WTC11 (cell line): ENCODE data around the gene OR10C1. TPM values are rescaled to one million over a fixed set of nuclear protein-coding genes. Genes with fewer than 3 reads are reported as not detected.

ENCODE experiments used
- ATAC-seq: fragments of 200-7000 bp; cut with Tn5 transposase; 2 replicates; pipeline ENCODE4 v1.10.0; 2021; ENCODE audit warnings: mild to moderate bottlenecking, moderate library complexity
- CTCF ChIA-PET: fragments of 300-600 bp; sonication (Branson Sonifier 250); formaldehyde crosslinking; loops from one replicate; lab custom pipeline; 2021; ENCODE audit warnings: antibody characterized with exemption; lab: Charles Lee
- POLR2A ChIA-PET: fragments of 350-600 bp; sonication (Branson Sonifier 250); formaldehyde crosslinking; loops from one replicate; lab custom pipeline; 2021; ENCODE audit warnings: antibody characterized with exemption; lab: Charles Lee
- DNase-seq: peaks from one replicate; pipeline ENCODE4 v3.0.0; 2021; ENCODE audit warnings: low spot score
- H3K27ac Mint-ChIP-seq: 2 replicates; pipeline ENCODE4 v1.8.0; 2021; ENCODE audit warnings: mixed read lengths
- H3K27me3 Mint-ChIP-seq: 2 replicates; pipeline ENCODE4 v1.8.0; 2021; ENCODE audit warnings: low read depth, mild to moderate bottlenecking, moderate library complexity, mixed read lengths
- H3K36me3 Mint-ChIP-seq: 2 replicates; pipeline ENCODE4 v1.8.0; 2021; ENCODE audit warnings: mixed read lengths
- H3K4me1 Mint-ChIP-seq: 2 replicates; pipeline ENCODE4 v1.8.0; 2022; ENCODE audit warnings: mixed read lengths
- H3K4me3 Mint-ChIP-seq: 2 replicates; pipeline ENCODE4 v1.8.0; 2021; ENCODE audit warnings: mild to moderate bottlenecking, moderate library complexity, mixed read lengths
- H3K9me3 Mint-ChIP-seq: 2 replicates; pipeline ENCODE4 v1.8.0; 2021; ENCODE audit warnings: mixed read lengths
- ATF1 ChIP-seq: sonication (generic); formaldehyde crosslinking; IDR thresholded peaks from 2 replicates; pipeline ENCODE4 v1.8.1; 2023; ENCODE audit warnings: mild to moderate bottlenecking, moderate library complexity, missing genetic modification reagents
- ATF3 ChIP-seq: sonication (generic); formaldehyde crosslinking; conservative IDR thresholded peaks from 2 replicates; pipeline ENCODE4 v1.8.1; 2022; ENCODE audit warnings: mild to moderate bottlenecking, missing genetic modification reagents
- CREM ChIP-seq: sonication (generic); formaldehyde crosslinking; IDR thresholded peaks from 2 replicates; pipeline ENCODE4 v1.8.1; 2022; ENCODE audit warnings: mild to moderate bottlenecking, missing genetic modification reagents, moderate library complexity
- E2F4 ChIP-seq: sonication (generic); formaldehyde crosslinking; IDR thresholded peaks from 2 replicates; pipeline ENCODE4 v1.8.1; 2022; ENCODE audit warnings: low read depth, mild to moderate bottlenecking, moderate library complexity, missing genetic modification reagents, borderline replicate concordance
- ESRRA ChIP-seq: sonication (generic); formaldehyde crosslinking; IDR thresholded peaks from 2 replicates; pipeline ENCODE4 v1.8.1; 2022; ENCODE audit warnings: mild to moderate bottlenecking, missing genetic modification reagents, borderline replicate concordance
- FOXJ3 ChIP-seq: sonication (generic); formaldehyde crosslinking; IDR thresholded peaks from 2 replicates; pipeline ENCODE4 v1.9.0; 2021; ENCODE audit warnings: missing genetic modification reagents, mild to moderate bottlenecking, borderline replicate concordance
- HMGXB4 ChIP-seq: sonication (generic); formaldehyde crosslinking; IDR thresholded peaks from 2 replicates; pipeline ENCODE4 v1.8.1; 2023; ENCODE audit warnings: mild to moderate bottlenecking, moderate library complexity, missing genetic modification reagents
- IRF2 ChIP-seq: sonication (generic); formaldehyde crosslinking; IDR thresholded peaks from 2 replicates; pipeline ENCODE4 v1.8.0; 2022; ENCODE audit warnings: low read depth, missing genetic modification reagents, borderline replicate concordance
- JAZF1 ChIP-seq: fragments of 250-450 bp; sonication (Bioruptor Pico); IDR thresholded peaks from 2 replicates; pipeline ENCODE4 v1.9.0; 2021; ENCODE audit warnings: moderate library complexity, mild to moderate bottlenecking, inconsistent platforms
- KAT7 ChIP-seq: sonication (generic); formaldehyde crosslinking; IDR thresholded peaks from 2 replicates; pipeline ENCODE4 v1.8.1; 2023; ENCODE audit warnings: missing genetic modification reagents, mild to moderate bottlenecking, borderline replicate concordance
- MXD4 ChIP-seq: fragments of 250-450 bp; sonication (Bioruptor Pico); IDR thresholded peaks from 2 replicates; pipeline ENCODE4 v1.8.0; 2021; ENCODE audit warnings: mild to moderate bottlenecking, moderate library complexity, borderline replicate concordance
- MYBL2 ChIP-seq: sonication (generic); formaldehyde crosslinking; IDR thresholded peaks from 2 replicates; pipeline ENCODE4 v1.8.1; 2023; ENCODE audit warnings: mild to moderate bottlenecking, moderate library complexity, missing genetic modification reagents
- NFYB ChIP-seq: sonication (generic); formaldehyde crosslinking; conservative IDR thresholded peaks from 2 replicates; pipeline ENCODE4 v1.8.0; 2022; ENCODE audit warnings: low read depth, missing genetic modification reagents
- PRDM15 ChIP-seq: sonication (generic); formaldehyde crosslinking; IDR thresholded peaks from 2 replicates; pipeline ENCODE4 v1.8.0; 2022; ENCODE audit warnings: missing genetic modification reagents
- RELA ChIP-seq: sonication (generic); formaldehyde crosslinking; IDR thresholded peaks from 2 replicates; pipeline ENCODE4 v1.8.1; 2022; ENCODE audit warnings: missing genetic modification reagents, mild to moderate bottlenecking, borderline replicate concordance
- SMAD3 ChIP-seq: sonication (generic); formaldehyde crosslinking; IDR thresholded peaks from 2 replicates; pipeline ENCODE4 v1.8.0; 2022; ENCODE audit warnings: missing genetic modification reagents, mild to moderate bottlenecking, borderline replicate concordance
- SMAD4 ChIP-seq: sonication (generic); formaldehyde crosslinking; IDR thresholded peaks from 2 replicates; pipeline ENCODE4 v1.8.0; 2022; ENCODE audit warnings: mild to moderate bottlenecking, missing genetic modification reagents
- SOX15 ChIP-seq: fragments of 250-450 bp; sonication (Bioruptor Pico); IDR thresholded peaks from 2 replicates; pipeline ENCODE4 v1.9.0; 2021; ENCODE audit warnings: mild to moderate bottlenecking
- USF2 ChIP-seq: sonication (generic); formaldehyde crosslinking; IDR thresholded peaks from 2 replicates; pipeline ENCODE4 v1.8.1; 2023; ENCODE audit warnings: mild to moderate bottlenecking, missing genetic modification reagents, moderate library complexity
- ZBTB43 ChIP-seq: sonication (generic); formaldehyde crosslinking; IDR thresholded peaks from 2 replicates; pipeline ENCODE4 v1.8.1; 2023; ENCODE audit warnings: mild to moderate bottlenecking, missing genetic modification reagents
- ZNF219 ChIP-seq: sonication (generic); formaldehyde crosslinking; IDR thresholded peaks from 2 replicates; pipeline ENCODE4 v1.8.0; 2023; ENCODE audit warnings: missing genetic modification reagents, mild to moderate bottlenecking, borderline replicate concordance
- ZNF317 ChIP-seq: sonication (generic); formaldehyde crosslinking; IDR thresholded peaks from 2 replicates; pipeline ENCODE4 v1.8.1; 2023; ENCODE audit warnings: low read depth, mild to moderate bottlenecking, moderate library complexity, missing genetic modification reagents, borderline replicate concordance
- ZNF396 ChIP-seq: fragments of 250-450 bp; sonication (Bioruptor Pico); IDR thresholded peaks from 2 replicates; pipeline ENCODE4 v1.8.0; 2021; ENCODE audit warnings: mild to moderate bottlenecking, moderate library complexity, borderline replicate concordance
- ZNF423 ChIP-seq: fragments of 250-450 bp; sonication (Bioruptor Pico); IDR thresholded peaks from 2 replicates; pipeline ENCODE4 v2.1.2; 2022; ENCODE audit warnings: mild to moderate bottlenecking, moderate library complexity
- total RNA-seq: library from RNA; stranded (reverse); gene quantifications from 3 replicates; pipeline ENCODE4 v1.2.3, GENCODE V29; 2021

The OR10C1 gene
- total RNA-seq, 1 experiment from 2014 or later: not detected

GRCh38 chr6:29483186-29483585 is 44.1 kb downstream of the OR10C1 start:
- no peak for DNase-seq
- Mint-ChIP-seq H3K9me3 (peaks cover 14% of the 10 kb centered on the region), H3K27me3 (peaks cover 7% of the 10 kb centered on the region), H3K27ac (no peak overlapping the region), H3K36me3 (no peaks in the 10 kb centered on the region)
- ChIA-PET CTCF (no interaction called here), POLR2A (no interaction called here)
- TF ChIP-seq ATF1 (CRISPR knock-in tag) (no peak), ATF3 (CRISPR knock-in tag) (no peak), ZNF423 (CRISPR knock-in tag) (no peak), MXD4 (CRISPR knock-in tag) (no peak), HMGXB4 (CRISPR knock-in tag) (no peak), ESRRA (CRISPR knock-in tag) (no peak), PRDM15 (CRISPR knock-in tag) (no peak), JAZF1 (CRISPR knock-in tag) (no peak), IRF2 (CRISPR knock-in tag) (no peak), SMAD3 (CRISPR knock-in tag) (no peak), SOX15 (CRISPR knock-in tag) (no peak), CREM (no peak), RELA (CRISPR knock-in tag) (no peak), ZNF317 (CRISPR knock-in tag) (no peak)
- TF ChIP-seq, all 79 proteins: peak for 0
- ATAC-seq: no peak
- Mint-ChIP-seq H3K4me1 (no peaks in the 10 kb centered on the region), H3K4me3 (no peak overlapping the region)

- DNase-seq (no peak), ATAC-seq (no peak)
- POLR2A ChIA-PET: no interaction called here
- no peak for TF ChIP-seq USF2 (CRISPR knock-in tag)
- TF ChIP-seq SMAD4 (CRISPR knock-in tag): no peak
- H3K9me3 Mint-ChIP-seq: peaks cover 14% of the 10 kb centered on the region
- H3K4me3 Mint-ChIP-seq: no peak overlapping the region
- H3K36me3 Mint-ChIP-seq: no peaks in the 10 kb centered on the region
- no peaks in the 10 kb centered on the region for H3K4me1 Mint-ChIP-seq
- H3K27me3 Mint-ChIP-seq: peaks cover 7% of the 10 kb centered on the region; the same call in 1 of the 2 replicates
- CTCF ChIA-PET: no interaction called here
- H3K27ac Mint-ChIP-seq: no peak overlapping the region
These were observed 44.6 kb downstream of the OR10C1 start for GRCh38 chr6:29483735-29484134.

- Mint-ChIP-seq H3K4me1 (no peaks in the 10 kb centered on the region), H3K4me3 (no peak overlapping the region), H3K36me3 (no peaks in the 10 kb centered on the region), H3K27me3 (0 out of 2 replicates have a peak, but pooled peaks cover 4% of the 10 kb centered on the region), H3K9me3 (peaks cover 20% of the 10 kb centered on the region), H3K27ac (no peak overlapping the region)
- CTCF ChIA-PET: no interaction called here
- ATAC-seq (no peak), DNase-seq (no peak)
- POLR2A ChIA-PET: no interaction called here
- no peak for TF ChIP-seq KAT7 (CRISPR knock-in tag)
- no peak for TF ChIP-seq MYBL2 (CRISPR knock-in tag)
- no peak for TF ChIP-seq NFYB
- TF ChIP-seq ZBTB43: no peak
- no peak for TF ChIP-seq SMAD4 (CRISPR knock-in tag)
- no peak for TF ChIP-seq FOXJ3
- no peak for TF ChIP-seq ZNF219 (CRISPR knock-in tag)
- no peak for TF ChIP-seq ZNF396 (CRISPR knock-in tag)
- no peak for TF ChIP-seq ATF3 (CRISPR knock-in tag)
- no peak for TF ChIP-seq E2F4
- TF ChIP-seq ATF1 (CRISPR knock-in tag): no peak
These were observed 47.5 kb downstream of the OR10C1 start for GRCh38 chr6:29486577-29486976.
